K562 (cell line): ENCODE measurements around the gene APEX1. TPM values are rescaled to one million over a fixed set of nuclear protein-coding genes. Genes with fewer than 3 reads are reported as not detected.

Experiments
- ATAC-seq: fragments of 200-7000 bp; cut with Tn5 transposase; 3 replicates; pipeline ENCODE4 v1.9.1; 2020; ENCODE audit warnings: moderate library complexity
- BruUV-seq: library from RNA; stranded (reverse); fragments of 400-500 nt; replicated peaks from 2 replicates; lab custom pipeline; 2021; lab: Mats Ljungman, UMichigan
- CTCF ChIA-PET: fragments of 300-600 bp; formaldehyde crosslinking; extraction: SDS; loops from one replicate; lab custom pipeline; 2021; ENCODE audit warnings: low intra/inter-chr PET ratio; lab: Yijun Ruan, JAX
- POLR2A ChIA-PET: fragments of 300-600, 350-650 bp; sonication (Branson Sonifier 250); formaldehyde crosslinking; extraction: SDS; loops from one replicate; lab custom pipeline; 2021; ENCODE audit warnings: antibody characterized with exemption, inconsistent platforms; lab: Yijun Ruan, JAX
- DNase-seq, 4 experiments: peaks; one replicate each; pipeline versions ENCODE4 v3.0.0 to v3.0.0-alpha.2; 2011 to 2018; ENCODE audit warnings: low spot score in 3 of 4, mixed read lengths in 3 of 4; ENCODE audit errors: extremely low read depth in 1 of 4
- FAIRE-seq: peaks from 2 replicates; lab custom pipeline; 2011; peaks lifted over from hg19 to GRCh38; lab: Jason Lieb, UNC
- H2AFZ ChIP-seq: 2 replicates; pipeline ENCODE4 v1.6.0; 2011; ENCODE audit warnings: low read depth, low read length, control low read depth, inconsistent platforms
- H3K27ac ChIP-seq: fragments of 200-600 bp; 3 replicates; pipeline ENCODE4 v1.8.0; 2011; ENCODE audit warnings: low read depth, mild to moderate bottlenecking, control low read depth, inconsistent platforms, low read length, moderate library complexity, mixed read lengths; ENCODE audit errors: extremely low read depth
- H3K27me3 ChIP-seq, 2 experiments: fragments of 300-600 bp in 1 of 2; 2 replicates in 1 of 2; 3 replicates in 1 of 2; pipeline versions ENCODE4 v1.6.0 to v1.8.0; 2011; ENCODE audit warnings: inconsistent platforms in 2 of 2, low read length in 2 of 2, mild to moderate bottlenecking in 1 of 2, mixed read lengths in 1 of 2, moderate library complexity in 1 of 2; ENCODE audit not compliant: control insufficient read depth in 2 of 2, insufficient read depth in 2 of 2
- H3K36me3 ChIP-seq: fragments of 300-600 bp; 3 replicates; pipeline ENCODE4 v1.8.0; 2011; ENCODE audit warnings: mild to moderate bottlenecking, low read length, inconsistent platforms; ENCODE audit not compliant: control insufficient read depth, insufficient read depth
- H3K4me1 ChIP-seq, 2 experiments: fragments of 200-600 bp in 1 of 2; replicated peaks in 1 of 2; 2 replicates in 1 of 2; 3 replicates in 1 of 2; pipeline versions ENCODE4 v1.5.1 to v1.8.0; 2011; ENCODE audit warnings: inconsistent platforms in 2 of 2, low read length in 2 of 2, mild to moderate bottlenecking in 1 of 2, mixed read lengths in 1 of 2, moderate library complexity in 1 of 2; ENCODE audit not compliant: control insufficient read depth in 2 of 2, insufficient read depth in 2 of 2
- H3K4me2 ChIP-seq: 2 replicates; pipeline ENCODE4 v1.6.1; 2011; ENCODE audit warnings: low read length, control low read depth, inconsistent platforms, mixed read lengths; ENCODE audit not compliant: insufficient read depth
- H3K4me3 ChIP-seq: fragments of 200-600 bp; sonication (generic), shearing (Covaris generic); 2 replicates; pipeline ENCODE4 v1.5.1; 2016; ENCODE audit warnings: control low read depth, inconsistent platforms
- H3K79me2 ChIP-seq: fragments of 200-600 bp; 3 replicates; pipeline ENCODE4 v1.8.0; 2011; ENCODE audit warnings: low read length, inconsistent platforms; ENCODE audit not compliant: control insufficient read depth, insufficient read depth
- H3K9ac ChIP-seq, 2 experiments: 2 replicates each; pipeline versions ENCODE4 v1.6.0 to v1.6.1; 2011; ENCODE audit warnings: low read depth in 2 of 2, low read length in 2 of 2, control low read depth in 1 of 2, inconsistent platforms in 1 of 2, mild to moderate bottlenecking in 1 of 2, mixed read lengths in 1 of 2; ENCODE audit not compliant: insufficient read depth in 1 of 2
- H3K9me1 ChIP-seq: one replicate; pipeline ENCODE4 v1.6.0; 2011; ENCODE audit warnings: inconsistent platforms, mild to moderate bottlenecking, low read length, moderate library complexity; ENCODE audit not compliant: control insufficient read depth, insufficient read depth
- H3K9me3 ChIP-seq: replicated peaks from 2 replicates; pipeline ENCODE4 v1.5.1; 2011; ENCODE audit warnings: low read depth, low read length, inconsistent platforms; ENCODE audit not compliant: control insufficient read depth, insufficient read depth
- H4K20me1 ChIP-seq: replicated peaks from 2 replicates; pipeline ENCODE4 v1.6.1; 2011; ENCODE audit warnings: low read length, inconsistent platforms, mixed read lengths; ENCODE audit not compliant: control insufficient read depth, insufficient read depth
- AFF1 ChIP-seq, 2 experiments: fragments of 450-650 bp; IDR thresholded peaks; 2 replicates each; pipeline ENCODE4 v1.6.1; 2018; ENCODE audit warnings: mild to moderate bottlenecking in 2 of 2, low read depth in 1 of 2; ENCODE audit not compliant: partially characterized antibody in 2 of 2
- ZFX ChIP-seq: sonication (generic); formaldehyde crosslinking; IDR thresholded peaks from 2 replicates; pipeline ENCODE4 v1.8.0; 2022; ENCODE audit warnings: mild to moderate bottlenecking, missing genetic modification reagents, moderate library complexity
- ZKSCAN3 ChIP-seq: fragments of 250-450 bp; sonication (Bioruptor Pico); IDR thresholded peaks from 2 replicates; pipeline ENCODE4 v1.4.0; 2020
- WGBS: fragments of 100-300 bp; shearing (Covaris generic); methylation state at CpG from one replicate; pipeline ENCODE4 v1.1.6; 2016; ENCODE audit warnings: low coverage, mixed read lengths; ENCODE audit not compliant: insufficient coverage; ENCODE audit errors: missing lambda C conversion rate; 5-methylcytosine and 5-hydroxymethylcytosine counted together
- in situ Hi-C: fragments of 300-500 bp; cut with MboI; formaldehyde crosslinking; loops from 4 replicates; pipeline ENCODE4 v1.15.0; 2018; ENCODE audit warnings: inconsistent platforms, mixed read lengths
- intact Hi-C: fragments of 100-400 bp; cut with micrococcal nuclease; formaldehyde crosslinking; loops from 2 replicates; pipeline ENCODE4 v1.14.2; 2022
- polyA plus RNA-seq, 8 experiments: library from polyadenylated mRNA; depleted of rRNA in 4 of 8; stranded (reverse) in 5 of 8; unstranded in 3 of 8; fragments of >200 nt; fragmentation: Nextera tagmentation in 2 of 8; fragmentation: Illumina TruSeq in 1 of 8; extraction: Ambion mirVana in 2 of 8; extraction: Trizol in 1 of 8; gene quantifications; 2 replicates each; pipeline versions ENCODE4 v1.2.1 to v1.2.3, GENCODE V29; 2011 to 2014; ENCODE audit warnings: inconsistent platforms in 1 of 8, missing spikeins in 1 of 8
- total RNA-seq, 7 experiments: library from RNA; depleted of rRNA in 6 of 7; stranded (reverse); fragments of >200 nt in 6 of 7; fragmentation: Illumina TruSeq in 2 of 7; extraction: Trizol in 2 of 7; gene quantifications; 2 replicates each; pipeline versions ENCODE4 v1.2.1 to v1.2.3, GENCODE V29; 2011 to 2021; ENCODE audit warnings: low replicate concordance in 1 of 7

APEX1 gene
- total and polyA plus RNA-seq, 9 of the 15 experiments (the other 6 are each of a cell fraction or from before 2014, with no cell fraction given), result 50.2 to 274 (median 158) TPM

GRCh38 chr14:20428010-20428365 lies 27.0 kb upstream of the APEX1 start (continued):
- no peak for TF ChIP-seq ZKSCAN3 (CRISPR knock-in tag)
- peak; percentile 64 for TF ChIP-seq ZFX (CRISPR knock-in tag)

- H3K9ac ChIP-seq, result peak overlapping the region in 1 of 2 experiments; percentile 64; a peak in 3 of 4 replicates
- no peaks in the 10 kb centered on the region for H4K20me1 ChIP-seq
- no peak for ATAC-seq
- BruUV-seq, result no TSS peak
- no peak for DNase-seq
- in situ Hi-C loops (no loop called here), intact Hi-C loops (no loop called here)
- H3K79me2 ChIP-seq, result no peaks in the 10 kb centered on the region; the same call in 2 of the 3 replicates
- H3K4me2 ChIP-seq, result peak overlapping the region; percentile 82
- no peak for FAIRE-seq
- H3K27ac ChIP-seq, result no peak overlapping the region
- H3K36me3 ChIP-seq, result no peaks in the 10 kb centered on the region
- CTCF ChIA-PET, result no interaction called here
- H3K27me3 ChIP-seq, result no peaks in the 10 kb centered on the region
- peak overlapping the region; percentile 33; the same call in 1 of the 2 replicates for H3K4me3 ChIP-seq
- 79% methylated on average over 2 of the region's 5 CpGs for WGBS
- no peak overlapping the region; the same call in 1 of the 2 replicates for H2AFZ ChIP-seq
- peaks cover 22 to 26% of the 10 kb centered on the region in 2 experiments; a peak in 4 of 5 replicates for H3K4me1 ChIP-seq
- POLR2A ChIA-PET, result no interaction called here
- H3K9me1 ChIP-seq, result no peaks in the 10 kb centered on the region
- no peak for TF ChIP-seq AFF1 (IDR thresholded peaks at IDR 0.05; ENCODE audit: low read depth in 1 of 2, partially characterized antibody in 2 of 2)
- no peaks in the 10 kb centered on the region for H3K9me3 ChIP-seq
Observed at GRCh38 chr14:20428802-20429201, 26.2 kb upstream of the APEX1 start.
